ENCODE results near the gene TRIM38.

GRCh38 chr6:25961619-25962148, 918 bp upstream of the TRIM38 start:
- TF ChIP-seq REST (IDR thresholded peaks at IDR 0.05; ENCODE audit: insufficient read depth in 1 of 2, low read depth in 2 of 2, low read length in 2 of 2) = no peak
- no peak for TF ChIP-seq POLR2AphosphoS5 (IDR thresholded peaks at IDR 0.05; ENCODE audit: low read depth, low read length)
- no peak for TF ChIP-seq SIN3A (IDR thresholded peaks at IDR 0.05; ENCODE audit: borderline replicate concordance, insufficient read depth, low read length)

Measured in PFSK-1 (cell line).